ENCODE data around the gene SCUBE1.

DNA sequence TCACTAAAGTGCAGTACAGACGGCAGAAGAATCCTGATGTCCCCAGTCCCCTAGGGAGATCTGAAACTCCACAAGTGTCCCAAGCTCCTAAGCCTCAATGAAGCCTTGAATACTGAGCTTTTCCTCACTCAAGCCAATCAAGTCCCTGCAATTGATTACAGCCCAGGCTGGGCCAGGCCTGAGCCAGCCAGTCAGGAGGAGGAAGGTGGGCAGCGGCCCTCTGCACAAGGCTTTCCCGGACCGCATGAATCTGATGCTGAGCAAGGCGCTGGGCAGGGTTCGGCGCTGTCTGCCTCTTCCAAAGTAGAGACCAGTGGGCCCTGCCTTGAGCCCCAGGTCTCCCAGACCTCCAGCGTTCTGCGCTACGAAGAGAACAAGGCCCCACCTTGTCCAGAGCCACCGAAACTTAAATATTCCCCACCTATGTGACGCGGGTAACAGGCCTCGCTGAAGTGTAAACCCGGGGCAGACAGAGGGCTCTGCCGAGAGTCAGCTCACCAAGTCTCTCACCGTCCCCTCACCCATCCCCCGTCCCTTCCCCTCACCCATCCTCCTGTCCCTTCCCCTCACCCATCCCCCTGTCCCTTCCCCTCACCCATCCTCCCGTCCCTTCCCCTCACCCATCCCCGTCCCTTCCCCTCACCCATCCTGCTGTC, 63.2 kb downstream of the SCUBE1 start:
- no peak for TF ChIP-seq EZH2 (IDR thresholded peaks at IDR 0.05; ENCODE audit: low read depth, unreplicated experiment)
- TF ChIP-seq, protein P1, sequence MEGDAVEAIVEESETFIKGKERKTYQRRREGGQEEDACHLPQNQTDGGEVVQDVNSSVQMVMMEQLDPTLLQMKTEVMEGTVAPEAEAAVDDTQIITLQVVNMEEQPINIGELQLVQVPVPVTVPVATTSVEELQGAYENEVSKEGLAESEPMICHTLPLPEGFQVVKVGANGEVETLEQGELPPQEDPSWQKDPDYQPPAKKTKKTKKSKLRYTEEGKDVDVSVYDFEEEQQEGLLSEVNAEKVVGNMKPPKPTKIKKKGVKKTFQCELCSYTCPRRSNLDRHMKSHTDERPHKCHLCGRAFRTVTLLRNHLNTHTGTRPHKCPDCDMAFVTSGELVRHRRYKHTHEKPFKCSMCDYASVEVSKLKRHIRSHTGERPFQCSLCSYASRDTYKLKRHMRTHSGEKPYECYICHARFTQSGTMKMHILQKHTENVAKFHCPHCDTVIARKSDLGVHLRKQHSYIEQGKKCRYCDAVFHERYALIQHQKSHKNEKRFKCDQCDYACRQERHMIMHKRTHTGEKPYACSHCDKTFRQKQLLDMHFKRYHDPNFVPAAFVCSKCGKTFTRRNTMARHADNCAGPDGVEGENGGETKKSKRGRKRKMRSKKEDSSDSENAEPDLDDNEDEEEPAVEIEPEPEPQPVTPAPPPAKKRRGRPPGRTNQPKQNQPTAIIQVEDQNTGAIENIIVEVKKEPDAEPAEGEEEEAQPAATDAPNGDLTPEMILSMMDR (conservative IDR thresholded peaks at IDR 0.05; ENCODE audit: low read depth in 2 of 2), result no peak
- TF ChIP-seq, protein P2, sequence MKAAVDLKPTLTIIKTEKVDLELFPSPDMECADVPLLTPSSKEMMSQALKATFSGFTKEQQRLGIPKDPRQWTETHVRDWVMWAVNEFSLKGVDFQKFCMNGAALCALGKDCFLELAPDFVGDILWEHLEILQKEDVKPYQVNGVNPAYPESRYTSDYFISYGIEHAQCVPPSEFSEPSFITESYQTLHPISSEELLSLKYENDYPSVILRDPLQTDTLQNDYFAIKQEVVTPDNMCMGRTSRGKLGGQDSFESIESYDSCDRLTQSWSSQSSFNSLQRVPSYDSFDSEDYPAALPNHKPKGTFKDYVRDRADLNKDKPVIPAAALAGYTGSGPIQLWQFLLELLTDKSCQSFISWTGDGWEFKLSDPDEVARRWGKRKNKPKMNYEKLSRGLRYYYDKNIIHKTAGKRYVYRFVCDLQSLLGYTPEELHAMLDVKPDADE (IDR thresholded peaks at IDR 0.05), result no peak
- TF ChIP-seq, protein P3, sequence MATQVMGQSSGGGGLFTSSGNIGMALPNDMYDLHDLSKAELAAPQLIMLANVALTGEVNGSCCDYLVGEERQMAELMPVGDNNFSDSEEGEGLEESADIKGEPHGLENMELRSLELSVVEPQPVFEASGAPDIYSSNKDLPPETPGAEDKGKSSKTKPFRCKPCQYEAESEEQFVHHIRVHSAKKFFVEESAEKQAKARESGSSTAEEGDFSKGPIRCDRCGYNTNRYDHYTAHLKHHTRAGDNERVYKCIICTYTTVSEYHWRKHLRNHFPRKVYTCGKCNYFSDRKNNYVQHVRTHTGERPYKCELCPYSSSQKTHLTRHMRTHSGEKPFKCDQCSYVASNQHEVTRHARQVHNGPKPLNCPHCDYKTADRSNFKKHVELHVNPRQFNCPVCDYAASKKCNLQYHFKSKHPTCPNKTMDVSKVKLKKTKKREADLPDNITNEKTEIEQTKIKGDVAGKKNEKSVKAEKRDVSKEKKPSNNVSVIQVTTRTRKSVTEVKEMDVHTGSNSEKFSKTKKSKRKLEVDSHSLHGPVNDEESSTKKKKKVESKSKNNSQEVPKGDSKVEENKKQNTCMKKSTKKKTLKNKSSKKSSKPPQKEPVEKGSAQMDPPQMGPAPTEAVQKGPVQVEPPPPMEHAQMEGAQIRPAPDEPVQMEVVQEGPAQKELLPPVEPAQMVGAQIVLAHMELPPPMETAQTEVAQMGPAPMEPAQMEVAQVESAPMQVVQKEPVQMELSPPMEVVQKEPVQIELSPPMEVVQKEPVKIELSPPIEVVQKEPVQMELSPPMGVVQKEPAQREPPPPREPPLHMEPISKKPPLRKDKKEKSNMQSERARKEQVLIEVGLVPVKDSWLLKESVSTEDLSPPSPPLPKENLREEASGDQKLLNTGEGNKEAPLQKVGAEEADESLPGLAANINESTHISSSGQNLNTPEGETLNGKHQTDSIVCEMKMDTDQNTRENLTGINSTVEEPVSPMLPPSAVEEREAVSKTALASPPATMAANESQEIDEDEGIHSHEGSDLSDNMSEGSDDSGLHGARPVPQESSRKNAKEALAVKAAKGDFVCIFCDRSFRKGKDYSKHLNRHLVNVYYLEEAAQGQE (IDR thresholded peaks at IDR 0.05; ENCODE audit: unreplicated experiment), result no peak
- TF ChIP-seq POLR2AphosphoS5 (IDR thresholded peaks at IDR 0.05; ENCODE audit: low read depth), result no peak
- no peak for TF ChIP-seq STAT1 (IDR thresholded peaks at IDR 0.05; ENCODE audit: unreplicated experiment)
- no peak for TF ChIP-seq EZH2phosphoT487 (IDR thresholded peaks at IDR 0.05; ENCODE audit: unreplicated experiment)
- no peak for TF ChIP-seq CREB1 (CRISPR knock-in tag; IDR thresholded peaks at IDR 0.05; ENCODE audit: low read depth)
- TF ChIP-seq, protein P4, sequence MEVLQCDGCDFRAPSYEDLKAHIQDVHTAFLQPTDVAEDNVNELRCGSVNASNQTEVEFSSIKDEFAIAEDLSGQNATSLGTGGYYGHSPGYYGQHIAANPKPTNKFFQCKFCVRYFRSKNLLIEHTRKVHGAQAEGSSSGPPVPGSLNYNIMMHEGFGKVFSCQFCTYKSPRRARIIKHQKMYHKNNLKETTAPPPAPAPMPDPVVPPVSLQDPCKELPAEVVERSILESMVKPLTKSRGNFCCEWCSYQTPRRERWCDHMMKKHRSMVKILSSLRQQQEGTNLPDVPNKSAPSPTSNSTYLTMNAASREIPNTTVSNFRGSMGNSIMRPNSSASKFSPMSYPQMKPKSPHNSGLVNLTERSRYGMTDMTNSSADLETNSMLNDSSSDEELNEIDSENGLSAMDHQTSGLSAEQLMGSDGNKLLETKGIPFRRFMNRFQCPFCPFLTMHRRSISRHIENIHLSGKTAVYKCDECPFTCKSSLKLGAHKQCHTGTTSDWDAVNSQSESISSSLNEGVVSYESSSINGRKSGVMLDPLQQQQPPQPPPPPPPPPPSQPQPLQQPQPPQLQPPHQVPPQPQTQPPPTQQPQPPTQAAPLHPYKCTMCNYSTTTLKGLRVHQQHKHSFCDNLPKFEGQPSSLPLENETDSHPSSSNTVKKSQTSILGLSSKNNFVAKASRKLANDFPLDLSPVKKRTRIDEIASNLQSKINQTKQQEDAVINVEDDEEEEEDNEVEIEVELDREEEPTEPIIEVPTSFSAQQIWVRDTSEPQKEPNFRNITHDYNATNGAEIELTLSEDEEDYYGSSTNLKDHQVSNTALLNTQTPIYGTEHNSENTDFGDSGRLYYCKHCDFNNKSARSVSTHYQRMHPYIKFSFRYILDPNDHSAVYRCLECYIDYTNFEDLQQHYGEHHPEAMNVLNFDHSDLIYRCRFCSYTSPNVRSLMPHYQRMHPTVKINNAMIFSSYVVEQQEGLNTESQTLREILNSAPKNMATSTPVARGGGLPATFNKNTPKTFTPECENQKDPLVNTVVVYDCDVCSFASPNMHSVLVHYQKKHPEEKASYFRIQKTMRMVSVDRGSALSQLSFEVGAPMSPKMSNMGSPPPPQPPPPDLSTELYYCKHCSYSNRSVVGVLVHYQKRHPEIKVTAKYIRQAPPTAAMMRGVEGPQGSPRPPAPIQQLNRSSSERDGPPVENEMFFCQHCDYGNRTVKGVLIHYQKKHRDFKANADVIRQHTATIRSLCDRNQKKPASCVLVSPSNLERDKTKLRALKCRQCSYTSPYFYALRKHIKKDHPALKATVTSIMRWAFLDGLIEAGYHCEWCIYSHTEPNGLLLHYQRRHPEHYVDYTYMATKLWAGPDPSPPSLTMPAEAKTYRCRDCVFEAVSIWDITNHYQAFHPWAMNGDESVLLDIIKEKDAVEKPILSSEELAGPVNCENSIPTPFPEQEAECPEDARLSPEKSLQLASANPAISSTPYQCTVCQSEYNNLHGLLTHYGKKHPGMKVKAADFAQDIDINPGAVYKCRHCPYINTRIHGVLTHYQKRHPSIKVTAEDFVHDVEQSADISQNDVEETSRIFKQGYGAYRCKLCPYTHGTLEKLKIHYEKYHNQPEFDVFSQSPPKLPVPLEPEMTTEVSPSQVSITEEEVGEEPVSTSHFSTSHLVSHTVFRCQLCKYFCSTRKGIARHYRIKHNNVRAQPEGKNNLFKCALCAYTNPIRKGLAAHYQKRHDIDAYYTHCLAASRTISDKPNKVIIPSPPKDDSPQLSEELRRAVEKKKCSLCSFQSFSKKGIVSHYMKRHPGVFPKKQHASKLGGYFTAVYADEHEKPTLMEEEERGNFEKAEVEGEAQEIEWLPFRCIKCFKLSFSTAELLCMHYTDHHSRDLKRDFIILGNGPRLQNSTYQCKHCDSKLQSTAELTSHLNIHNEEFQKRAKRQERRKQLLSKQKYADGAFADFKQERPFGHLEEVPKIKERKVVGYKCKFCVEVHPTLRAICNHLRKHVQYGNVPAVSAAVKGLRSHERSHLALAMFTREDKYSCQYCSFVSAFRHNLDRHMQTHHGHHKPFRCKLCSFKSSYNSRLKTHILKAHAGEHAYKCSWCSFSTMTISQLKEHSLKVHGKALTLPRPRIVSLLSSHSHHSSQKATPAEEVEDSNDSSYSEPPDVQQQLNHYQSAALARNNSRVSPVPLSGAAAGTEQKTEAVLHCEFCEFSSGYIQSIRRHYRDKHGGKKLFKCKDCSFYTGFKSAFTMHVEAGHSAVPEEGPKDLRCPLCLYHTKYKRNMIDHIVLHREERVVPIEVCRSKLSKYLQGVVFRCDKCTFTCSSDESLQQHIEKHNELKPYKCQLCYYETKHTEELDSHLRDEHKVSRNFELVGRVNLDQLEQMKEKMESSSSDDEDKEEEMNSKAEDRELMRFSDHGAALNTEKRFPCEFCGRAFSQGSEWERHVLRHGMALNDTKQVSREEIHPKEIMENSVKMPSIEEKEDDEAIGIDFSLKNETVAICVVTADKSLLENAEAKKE (CRISPR knock-in tag; IDR thresholded peaks at IDR 0.05), result no peak
- no peak for TF ChIP-seq JUNB (IDR thresholded peaks at IDR 0.05; ENCODE audit: unreplicated experiment)
- TF ChIP-seq ZNF331 (CRISPR knock-in tag; IDR thresholded peaks at IDR 0.05; ENCODE audit: low read depth), result no peak
- no peak for TF ChIP-seq ZNF114 (CRISPR knock-in tag; IDR thresholded peaks at IDR 0.05)
- no peak for TF ChIP-seq NANOG (IDR thresholded peaks at IDR 0.05; ENCODE audit: borderline replicate concordance)
